Brain microvascular endothelial cell (primary cell): Measurements from ENCODE around the gene ACTRT2.

Experiments
- DNase-seq: peaks from one replicate; pipeline ENCODE4 v3.0.0-alpha.2; 2020
- H3K27ac ChIP-seq: fragments of 250-450 bp; sonication (Bioruptor Pico); 2 replicates; pipeline ENCODE4 v1.5.1; 2020; ENCODE audit warnings: mild to moderate bottlenecking, moderate library complexity
- H3K27me3 ChIP-seq: fragments of 250-450 bp; sonication (Bioruptor Pico); replicated peaks from 2 replicates; pipeline ENCODE4 v1.5.1; 2020; ENCODE audit warnings: mild to moderate bottlenecking
- H3K36me3 ChIP-seq: fragments of 250-450 bp; sonication (Bioruptor Pico); replicated peaks from 2 replicates; pipeline ENCODE4 v1.5.1; 2020; ENCODE audit warnings: mild to moderate bottlenecking
- H3K4me3 ChIP-seq: 2 replicates; pipeline ENCODE4 v1.5.1; 2011; ENCODE audit warnings: low read depth, mild to moderate bottlenecking, control low read depth, low read length, moderate library complexity
- in situ Hi-C: cut with HindIII; loops from 2 replicates; pipeline ENCODE4 v1.10.0; 2017; ENCODE audit warnings: low sequenced_read_pairs, low pct_ligation_motif_present
- TF ChIP-seq, protein P1 (sequence below): IDR thresholded peaks from 2 replicates; pipeline ENCODE4 v1.5.1; 2011; ENCODE audit warnings: low read depth, mild to moderate bottlenecking, moderate library complexity, low read length, control low read depth, inconsistent platforms; ENCODE audit errors: missing control alignments

Gene ACTRT2

DNA sequence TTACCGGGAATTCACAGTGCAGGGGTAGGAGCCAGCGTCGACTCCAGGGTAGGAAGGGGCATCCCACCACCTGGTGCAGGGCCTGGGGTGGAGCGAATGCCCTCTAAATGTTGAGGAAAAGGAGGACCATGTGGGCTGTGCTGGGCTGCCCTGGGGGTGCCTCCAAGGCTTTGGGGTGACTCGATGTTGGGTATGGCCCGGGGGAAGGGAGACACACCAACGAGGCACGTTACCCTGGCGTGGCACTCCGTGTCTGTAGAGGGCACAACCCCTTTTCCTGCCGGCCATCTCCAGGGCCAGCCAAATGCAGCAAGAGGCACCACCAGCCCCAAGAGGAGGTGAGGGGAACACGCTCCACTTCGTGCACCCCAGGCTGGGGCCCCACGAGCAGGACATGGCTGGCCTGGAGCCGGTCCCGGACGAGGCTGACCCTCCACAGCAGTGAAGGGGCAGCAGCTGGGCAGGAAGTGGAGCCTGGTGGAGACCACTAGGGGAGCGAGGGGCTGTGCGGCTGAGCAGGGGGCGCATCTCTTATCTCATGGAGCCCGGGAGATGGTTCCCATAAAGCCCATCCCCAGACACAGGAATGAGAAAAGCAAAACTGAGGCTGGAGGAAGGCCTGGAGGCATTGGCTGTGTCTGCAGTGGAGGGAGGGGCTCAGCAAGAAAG lies 11.2 kb downstream of the ACTRT2 start:
- TF ChIP-seq, protein P1, sequence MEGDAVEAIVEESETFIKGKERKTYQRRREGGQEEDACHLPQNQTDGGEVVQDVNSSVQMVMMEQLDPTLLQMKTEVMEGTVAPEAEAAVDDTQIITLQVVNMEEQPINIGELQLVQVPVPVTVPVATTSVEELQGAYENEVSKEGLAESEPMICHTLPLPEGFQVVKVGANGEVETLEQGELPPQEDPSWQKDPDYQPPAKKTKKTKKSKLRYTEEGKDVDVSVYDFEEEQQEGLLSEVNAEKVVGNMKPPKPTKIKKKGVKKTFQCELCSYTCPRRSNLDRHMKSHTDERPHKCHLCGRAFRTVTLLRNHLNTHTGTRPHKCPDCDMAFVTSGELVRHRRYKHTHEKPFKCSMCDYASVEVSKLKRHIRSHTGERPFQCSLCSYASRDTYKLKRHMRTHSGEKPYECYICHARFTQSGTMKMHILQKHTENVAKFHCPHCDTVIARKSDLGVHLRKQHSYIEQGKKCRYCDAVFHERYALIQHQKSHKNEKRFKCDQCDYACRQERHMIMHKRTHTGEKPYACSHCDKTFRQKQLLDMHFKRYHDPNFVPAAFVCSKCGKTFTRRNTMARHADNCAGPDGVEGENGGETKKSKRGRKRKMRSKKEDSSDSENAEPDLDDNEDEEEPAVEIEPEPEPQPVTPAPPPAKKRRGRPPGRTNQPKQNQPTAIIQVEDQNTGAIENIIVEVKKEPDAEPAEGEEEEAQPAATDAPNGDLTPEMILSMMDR, result no peak
- Histone ChIP-seq H3K27me3 (no peaks in the 10 kb centered on the region), H3K27ac (no peak overlapping the region), H3K4me3 (no peak overlapping the region), H3K36me3 (no peaks in the 10 kb centered on the region)
- in situ Hi-C loops, result no loop called here
- no peak for DNase-seq

DNA sequence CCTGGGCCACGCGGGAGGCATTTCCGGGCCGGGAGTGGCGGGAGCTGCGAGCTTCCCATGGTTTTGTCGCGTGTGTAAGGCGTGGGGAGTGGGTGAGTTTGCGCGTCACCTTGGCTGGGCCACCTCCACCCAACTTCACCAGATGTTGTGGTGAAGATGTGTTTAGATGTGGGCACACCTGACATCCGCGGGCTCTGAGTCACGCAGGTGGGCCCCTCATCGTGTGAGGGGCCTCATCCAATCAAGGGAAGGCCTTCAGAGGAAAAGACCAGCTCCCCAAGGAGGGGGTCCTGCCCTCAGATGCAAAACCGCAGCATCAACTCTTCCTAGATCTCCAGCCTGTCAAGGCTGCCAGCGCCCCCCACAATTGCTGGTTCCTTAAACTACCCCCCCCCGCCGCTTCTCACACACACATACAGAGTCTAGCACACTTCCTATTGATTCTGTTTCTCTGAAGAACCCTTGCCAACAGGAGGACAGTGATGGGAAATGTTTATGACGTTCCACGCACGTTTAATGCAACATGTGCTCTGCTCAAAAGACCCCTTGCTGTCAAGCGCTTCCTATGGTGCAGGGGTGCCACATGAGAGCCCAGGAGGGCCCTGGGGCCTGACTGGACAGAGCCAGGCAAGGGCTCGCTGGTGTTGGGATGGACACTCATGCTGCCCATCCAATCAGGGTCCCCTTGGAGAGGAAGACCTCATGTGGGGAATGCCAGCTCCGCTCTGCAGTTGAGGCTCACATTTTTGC lies 11.9 kb downstream of the ACTRT2 start:
- in situ Hi-C loops, result no loop called here
- no peak for DNase-seq
- TF ChIP-seq, protein P1, result no peak
- Histone ChIP-seq H3K4me3 (no peak overlapping the region), H3K27ac (no peak overlapping the region), H3K36me3 (no peaks in the 10 kb centered on the region), H3K27me3 (no peaks in the 10 kb centered on the region)

DNA sequence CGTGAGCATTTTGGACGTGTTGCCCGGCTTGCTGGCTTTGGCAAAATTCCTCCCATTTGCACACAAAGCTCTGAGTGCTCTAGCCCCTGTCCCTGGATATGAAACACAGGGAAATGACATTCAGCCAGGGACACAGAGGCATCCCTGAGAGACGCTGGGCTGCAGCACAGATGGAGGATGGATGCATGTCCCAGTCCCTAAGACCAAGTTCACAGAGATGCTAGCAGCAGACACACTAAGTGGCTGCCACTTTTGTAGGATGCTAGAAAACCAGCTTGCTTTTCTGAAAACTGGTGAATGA lies 12.5 kb downstream of the ACTRT2 start:
- Histone ChIP-seq H3K36me3 (no peaks in the 10 kb centered on the region), H3K4me3 (no peak overlapping the region), H3K27me3 (no peaks in the 10 kb centered on the region), H3K27ac (no peak overlapping the region)
- in situ Hi-C loops, result no loop called here
- TF ChIP-seq, protein P1, result no peak
- no peak for DNase-seq

DNA sequence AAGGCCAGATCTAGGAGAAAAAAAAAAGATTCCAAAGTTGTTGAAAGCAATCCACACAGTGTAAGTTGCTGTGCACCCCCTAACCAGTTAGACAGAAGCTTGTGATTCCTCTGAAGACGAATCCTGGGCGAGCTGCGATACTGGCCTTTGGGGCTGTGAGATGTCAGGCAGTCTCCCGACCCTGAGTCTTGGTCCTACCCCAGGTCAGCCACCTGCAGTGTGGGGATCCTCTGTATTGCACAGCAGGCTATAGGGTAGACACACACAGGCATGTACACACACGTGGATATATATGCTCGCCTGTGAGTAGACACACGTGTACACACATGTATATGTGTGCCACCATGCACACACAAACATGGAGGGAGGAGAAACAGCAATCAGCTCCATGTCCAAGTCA lies 12.9 kb downstream of the ACTRT2 start:
- no peak for DNase-seq
- Histone ChIP-seq H3K27ac (no peak overlapping the region), H3K27me3 (no peaks in the 10 kb centered on the region), H3K36me3 (no peaks in the 10 kb centered on the region), H3K4me3 (no peak overlapping the region)
- TF ChIP-seq, protein P1, result no peak
- in situ Hi-C loops, result no loop called here

DNA sequence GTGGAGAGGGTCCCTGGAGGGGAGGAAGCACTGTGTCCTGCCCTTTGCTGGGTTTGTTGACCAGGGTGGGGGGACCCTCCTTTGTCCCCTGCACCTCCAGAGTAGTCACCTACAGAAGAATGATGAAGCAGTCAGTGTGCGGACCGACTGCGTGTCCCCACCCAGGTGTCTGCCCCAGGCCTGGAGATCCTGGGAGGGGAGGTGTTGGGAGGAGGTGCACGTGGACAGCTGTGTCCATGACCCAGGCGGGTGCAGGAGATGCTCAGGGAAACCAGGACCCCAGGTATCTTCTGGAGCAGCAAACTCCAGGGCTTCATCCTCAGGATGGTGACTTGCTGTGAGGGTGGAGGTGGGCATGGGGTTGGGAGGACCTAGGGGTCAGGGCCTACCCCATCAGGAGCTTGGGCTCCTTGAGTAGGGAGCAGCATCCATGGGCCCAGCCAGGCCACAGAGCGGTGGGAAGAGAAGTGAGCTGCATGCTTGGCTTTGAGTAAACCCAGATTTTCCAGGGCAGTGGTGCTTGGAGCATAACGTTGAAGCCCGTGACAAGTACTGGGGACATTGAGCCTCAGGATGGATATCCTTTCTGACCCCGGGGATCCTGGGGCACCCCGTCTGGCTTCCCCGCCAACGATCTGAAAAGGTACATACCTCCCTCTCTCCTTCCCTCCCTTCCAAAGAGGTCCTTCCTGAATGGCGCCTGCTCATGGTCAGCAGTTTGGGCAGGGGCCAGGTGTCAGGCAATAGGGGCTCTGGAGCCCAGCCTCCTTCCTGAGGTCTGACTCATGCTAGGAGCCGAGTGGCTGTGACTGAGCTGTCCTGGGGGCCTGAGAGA lies 13.7 kb downstream of the ACTRT2 start:
- TF ChIP-seq, protein P1, result no peak
- Histone ChIP-seq H3K36me3 (no peaks in the 10 kb centered on the region), H3K4me3 (no peak overlapping the region), H3K27ac (no peak overlapping the region), H3K27me3 (no peaks in the 10 kb centered on the region)
- DNase-seq, result no peak
- in situ Hi-C loops, result no loop called here
